GM19372 (cell line): ENCODE results near the gene EIF4ENIF1.
A peak's percentile ranks its signal among the peaks of the same experiment; 100 is the strongest.
"Not testable (repeated sequence)": the region's sequence is repeated elsewhere in the genome, so short reads cannot be mapped to it uniquely, and the experiment has no call there.

ENCODE experiments used
- ATAC-seq: cut with Tn5 transposase; IDR thresholded peaks from one replicate; pipeline ENCODE4 v1.9.1; 2021; ENCODE audit warnings: mild to moderate bottlenecking, low read depth, moderate library complexity; ENCODE audit not compliant: unreplicated experiment

EIF4ENIF1 gene

DNA sequence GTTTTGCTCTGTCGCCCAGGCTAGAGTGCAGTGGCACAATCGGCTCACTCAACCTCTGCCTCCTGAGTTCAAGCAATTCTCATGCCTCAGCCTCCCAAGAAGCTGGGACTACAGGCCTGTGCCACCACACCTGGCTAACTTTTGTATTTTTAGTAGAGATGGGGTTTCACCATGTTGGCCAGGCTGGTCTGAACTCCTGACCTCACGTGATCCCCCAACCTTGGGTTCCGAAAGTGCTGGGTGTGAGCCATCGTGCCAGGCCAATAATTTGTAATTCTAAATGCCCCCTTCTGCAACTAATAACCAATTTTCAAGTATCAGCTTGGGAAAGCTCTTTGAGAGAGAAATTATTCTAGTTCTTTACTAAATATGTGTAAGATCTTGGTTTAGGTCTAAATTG is 3.7 kb upstream of the EIF4ENIF1 start:
- not testable (repeated sequence) for ATAC-seq

DNA sequence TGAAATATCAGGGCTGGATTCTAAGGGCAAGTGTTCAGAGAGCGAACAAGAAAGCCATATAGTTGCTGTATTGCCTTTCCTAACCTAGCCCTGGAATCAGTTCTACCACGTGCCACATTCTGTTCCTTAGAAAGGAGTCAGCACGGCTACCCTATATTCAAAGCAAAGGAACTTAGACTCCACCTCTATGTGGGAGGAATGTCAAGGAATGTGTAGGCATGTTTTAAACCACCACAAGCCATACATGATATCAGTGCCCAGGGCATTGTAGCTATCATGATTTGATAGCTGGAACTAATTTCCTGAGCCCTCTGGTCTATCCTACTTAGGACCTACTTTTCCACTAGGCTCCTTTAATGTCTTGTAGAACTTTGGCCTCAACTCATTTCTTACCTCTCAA is 2.5 kb upstream of the EIF4ENIF1 start:
- ATAC-seq: no peak

DNA sequence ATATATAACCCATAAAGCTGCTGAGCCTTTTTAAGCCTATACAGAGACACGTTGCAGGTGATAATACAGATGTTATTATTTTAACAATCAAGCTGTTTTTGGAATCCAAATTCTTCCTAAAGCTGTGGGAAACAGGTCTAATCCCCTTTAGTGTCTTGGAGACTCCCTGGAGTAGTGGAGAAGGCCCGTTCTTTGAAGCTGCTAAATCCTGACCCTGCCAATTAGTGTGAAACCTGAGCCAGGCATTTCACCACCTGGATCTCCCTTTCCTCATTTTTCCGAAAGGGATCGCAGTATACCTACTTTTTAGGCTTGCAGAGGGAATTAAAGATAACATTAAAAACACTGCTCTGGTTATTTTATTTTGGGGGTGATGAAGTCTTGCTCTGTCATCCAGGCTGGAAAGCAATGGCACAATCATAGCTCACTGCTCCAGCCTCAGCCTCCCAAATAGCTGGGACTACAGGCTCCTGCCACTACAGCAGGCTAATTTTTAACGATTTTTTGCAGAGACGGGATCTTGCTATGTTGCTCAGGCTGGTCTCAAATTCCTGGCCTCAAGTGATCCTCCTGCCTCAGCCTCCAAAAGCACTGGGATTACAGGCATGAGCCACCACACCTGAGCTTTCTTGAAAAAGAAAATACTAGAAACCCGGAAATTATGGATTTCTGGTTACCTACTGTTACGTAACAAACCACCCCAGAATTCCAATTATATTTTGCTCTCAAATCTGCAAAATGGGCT is 1.7 kb upstream of the EIF4ENIF1 start:
- no peak for ATAC-seq

DNA sequence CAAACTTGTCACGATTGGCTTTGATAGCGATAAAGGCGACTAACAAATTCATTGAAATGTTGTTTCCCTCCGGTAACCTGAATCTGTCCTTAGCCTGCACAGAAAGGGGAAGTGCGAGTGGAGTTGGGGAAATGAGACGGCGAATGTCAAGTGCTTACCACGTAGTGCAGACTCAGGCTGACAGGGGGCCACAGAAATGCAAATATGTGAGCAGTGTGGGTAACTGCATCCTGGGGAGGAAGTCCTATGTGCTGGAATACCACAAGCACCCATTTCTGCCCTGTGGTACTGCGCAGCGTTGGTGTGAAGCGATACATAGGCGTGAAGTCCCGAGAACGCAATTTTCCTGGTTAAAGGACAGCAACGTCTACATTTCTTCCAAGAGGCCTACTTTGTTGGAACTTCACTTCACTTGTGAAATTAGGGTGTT is 869 bp upstream of the EIF4ENIF1 start:
- peak; percentile 48 for ATAC-seq

DNA sequence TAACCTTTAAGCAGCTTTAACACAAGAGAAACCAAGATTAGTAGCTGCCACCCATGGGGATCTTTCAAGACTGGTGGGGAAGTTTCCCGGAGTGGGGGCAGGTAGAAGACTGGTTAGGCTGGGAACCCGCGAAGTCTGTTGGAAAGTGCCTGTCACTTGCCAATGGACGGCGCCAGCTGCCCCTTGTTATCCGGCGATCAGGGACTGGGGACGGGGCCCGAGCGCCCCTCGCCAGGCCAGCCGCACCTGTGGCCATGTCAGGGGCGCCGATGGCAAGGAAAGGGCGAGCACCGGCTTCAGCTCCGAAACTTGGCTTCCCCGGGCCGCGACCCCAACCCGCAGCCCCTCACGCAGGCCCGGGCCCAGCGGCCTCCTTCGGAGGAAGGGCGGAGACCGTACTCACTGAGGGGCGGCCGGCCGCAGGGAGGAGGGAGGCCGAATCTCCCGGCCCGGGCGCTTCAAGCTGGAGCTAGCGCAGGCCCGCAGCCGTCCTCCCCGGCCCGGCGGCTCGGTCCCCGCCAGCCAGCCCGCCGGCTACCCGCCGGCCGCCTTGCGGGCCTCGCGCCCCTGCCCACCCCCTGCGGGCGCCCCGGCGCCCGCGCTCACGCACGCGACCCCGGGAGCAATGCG is 539 bp downstream of the EIF4ENIF1 start:
- peak; percentile 19 for ATAC-seq

DNA sequence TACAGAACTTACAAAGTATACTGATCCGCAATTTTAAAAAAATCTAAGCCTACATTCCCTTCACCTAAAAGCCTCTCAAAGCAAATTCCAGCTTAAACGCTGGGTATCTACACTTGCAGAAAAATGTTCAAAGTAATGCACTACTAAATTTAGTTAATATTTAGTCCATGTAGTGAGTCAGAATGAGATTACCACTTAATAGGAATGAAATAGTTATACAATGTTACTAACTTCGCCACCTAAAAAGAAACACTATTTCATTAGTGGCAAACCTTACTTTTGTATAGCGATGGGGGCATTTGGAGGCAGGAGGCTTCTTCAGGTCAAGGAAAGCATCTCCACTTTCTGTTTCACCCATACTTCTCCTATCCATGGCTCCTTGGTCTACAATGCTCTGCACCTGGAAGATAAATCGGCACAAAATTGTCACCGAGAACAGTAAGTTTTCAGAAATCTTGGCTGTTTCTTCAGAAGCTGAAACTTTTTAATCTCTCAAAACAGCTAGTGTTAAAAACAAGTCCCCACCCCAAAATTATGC is 1.2 kb downstream of the EIF4ENIF1 start:
- no peak for ATAC-seq

DNA sequence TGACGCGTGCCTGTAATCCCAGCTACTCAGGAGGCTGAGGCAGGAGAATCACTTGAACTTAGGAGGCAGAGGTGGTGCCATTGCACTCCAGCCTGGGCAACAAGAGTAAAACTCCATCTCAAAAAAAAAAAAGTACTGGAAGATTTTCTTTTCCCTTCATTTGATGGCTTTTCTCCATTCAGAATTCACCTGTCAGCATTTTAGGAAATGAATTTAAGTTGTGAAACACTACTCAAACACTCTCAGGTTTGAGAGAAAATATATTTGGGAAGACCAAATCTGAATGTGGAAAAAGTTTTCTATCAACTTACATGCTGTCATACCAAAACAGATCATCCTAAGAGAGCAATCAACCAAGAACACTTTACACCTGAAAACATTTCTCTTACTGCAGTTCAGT is 2.7 kb downstream of the EIF4ENIF1 start:
- no peak for ATAC-seq

DNA sequence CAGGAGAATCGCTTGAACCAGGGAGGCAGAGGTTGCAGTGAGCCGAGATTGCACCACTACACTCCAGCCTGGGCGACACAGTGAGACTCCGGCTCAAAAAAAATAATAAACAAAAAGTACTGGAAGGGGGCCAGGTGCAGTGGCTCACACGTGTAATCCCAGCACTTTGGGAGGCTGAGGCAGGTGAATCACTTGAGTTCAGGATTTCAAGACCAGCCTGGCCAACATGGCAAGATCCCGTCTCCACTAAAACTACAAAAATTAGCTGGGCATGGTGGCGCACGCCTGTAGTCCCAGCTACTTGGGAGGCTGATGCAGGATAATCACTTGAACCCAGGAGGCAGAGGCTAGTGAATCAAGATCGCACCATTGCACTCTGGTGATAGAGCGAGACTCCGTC is 3.3 kb downstream of the EIF4ENIF1 start:
- ATAC-seq: not testable (repeated sequence)

DNA sequence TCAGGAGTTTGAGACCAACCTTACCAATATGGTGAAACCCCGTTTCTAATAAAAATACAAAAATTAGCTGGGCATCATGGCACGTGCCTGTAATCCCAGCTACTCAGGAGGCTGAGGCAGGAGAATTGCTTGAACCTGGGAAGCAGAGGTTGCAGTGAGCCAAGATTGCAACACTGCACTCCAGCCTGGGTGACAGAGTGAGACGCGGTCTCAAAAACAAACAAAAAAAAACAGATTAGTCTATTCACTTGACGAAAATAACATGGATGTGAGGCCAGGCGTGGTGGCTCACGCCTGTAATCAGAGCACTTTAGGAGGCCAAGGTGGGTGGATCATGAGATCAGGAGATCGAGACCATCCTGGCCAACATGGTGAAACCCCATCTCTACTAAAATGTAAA is 7.2 kb downstream of the EIF4ENIF1 start:
- ATAC-seq: not testable (repeated sequence)

DNA sequence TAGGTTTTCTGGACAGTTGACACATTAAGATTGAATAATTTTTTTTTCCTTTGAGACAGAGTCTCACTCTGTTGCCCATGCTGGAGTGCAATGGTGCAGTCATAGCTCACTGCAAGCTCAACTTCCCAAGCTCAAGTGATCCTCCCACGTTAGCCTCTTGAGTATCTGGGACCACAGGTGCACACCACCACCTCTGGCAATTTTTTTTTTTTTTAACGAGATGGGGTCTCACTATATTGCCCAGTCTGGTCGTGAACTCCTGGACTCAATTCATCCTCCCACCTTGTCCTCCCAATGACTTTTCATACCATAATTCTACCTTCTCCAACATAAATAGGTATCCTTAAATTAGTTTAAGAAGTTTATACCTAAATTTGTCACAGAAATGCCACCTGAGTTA is 8.5 kb downstream of the EIF4ENIF1 start:
- no peak for ATAC-seq

DNA sequence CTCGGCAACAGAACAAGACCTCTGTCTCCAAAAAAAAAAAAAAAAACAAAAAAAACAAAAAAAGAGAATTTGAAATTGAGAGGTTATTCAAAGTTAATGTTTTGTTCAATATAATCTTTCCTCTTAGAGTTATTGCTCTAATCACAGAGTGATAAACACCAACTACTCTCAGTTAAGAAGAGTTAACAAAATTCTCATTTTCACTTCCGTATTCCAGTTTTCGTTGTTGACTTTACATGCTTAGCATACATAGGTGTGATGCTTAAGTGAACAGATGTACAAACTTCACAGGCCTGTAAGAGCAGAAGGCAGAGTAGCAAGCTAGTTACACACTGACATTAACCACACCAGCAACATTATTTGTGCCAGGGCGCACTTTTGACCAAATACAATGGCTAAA is 12.3 kb downstream of the EIF4ENIF1 start:
- ATAC-seq: peak; percentile 57

DNA sequence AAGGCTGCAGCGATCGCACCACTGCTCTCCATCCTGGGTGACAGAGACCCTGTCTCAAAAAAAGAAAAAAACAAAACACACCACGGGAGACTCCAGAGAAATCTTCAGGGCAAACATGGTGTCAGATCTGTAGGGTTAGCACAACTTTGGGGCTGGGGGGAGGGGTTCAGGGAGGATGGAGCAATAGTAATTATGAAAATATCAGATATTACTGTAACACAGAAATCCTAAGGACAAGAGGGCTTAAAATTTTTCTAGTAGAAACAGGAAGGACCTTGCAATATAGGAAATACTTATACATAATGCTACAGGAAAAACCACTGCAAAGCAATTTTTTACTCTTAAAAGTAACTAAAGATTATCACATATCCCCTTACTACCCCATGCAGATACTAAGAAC is 13.8 kb downstream of the EIF4ENIF1 start:
- ATAC-seq: no peak

DNA sequence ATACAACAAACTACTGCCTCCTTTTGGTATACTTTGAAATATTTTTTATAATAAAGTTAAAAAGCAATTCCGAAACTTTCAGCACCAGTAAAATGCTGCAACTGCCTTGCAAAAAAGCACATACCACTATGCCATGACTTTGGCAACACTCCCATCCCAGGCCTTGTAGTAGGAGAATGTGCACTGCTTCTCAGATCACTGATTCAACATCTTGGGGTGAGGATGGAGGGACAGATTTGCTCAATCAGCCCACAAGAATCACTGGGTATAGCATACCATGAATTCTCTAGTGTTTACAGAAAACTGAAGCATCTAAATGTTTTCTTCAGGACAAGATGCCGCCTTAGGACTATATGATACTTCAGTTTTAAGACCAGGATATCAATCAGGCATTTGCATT is 14.9 kb downstream of the EIF4ENIF1 start:
- ATAC-seq: no peak

DNA sequence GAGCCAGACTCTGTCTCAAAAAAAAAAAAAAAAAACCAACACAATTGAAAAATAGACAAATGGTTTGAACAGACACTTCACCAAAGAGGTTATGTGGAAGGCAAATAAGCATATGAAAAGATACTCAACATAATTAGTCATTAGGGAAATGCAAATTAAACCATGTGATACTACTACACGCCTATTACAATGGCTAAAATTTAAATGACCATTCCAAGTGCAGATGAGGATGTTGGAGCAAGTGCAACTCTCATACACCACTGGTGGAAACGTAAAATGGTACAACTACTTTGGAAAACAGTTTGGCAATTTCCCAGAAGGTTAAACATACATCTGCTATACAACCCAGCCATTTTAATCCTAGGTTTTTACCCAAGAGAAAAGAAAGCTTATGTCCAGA is 24.3 kb downstream of the EIF4ENIF1 start:
- ATAC-seq: no peak

DNA sequence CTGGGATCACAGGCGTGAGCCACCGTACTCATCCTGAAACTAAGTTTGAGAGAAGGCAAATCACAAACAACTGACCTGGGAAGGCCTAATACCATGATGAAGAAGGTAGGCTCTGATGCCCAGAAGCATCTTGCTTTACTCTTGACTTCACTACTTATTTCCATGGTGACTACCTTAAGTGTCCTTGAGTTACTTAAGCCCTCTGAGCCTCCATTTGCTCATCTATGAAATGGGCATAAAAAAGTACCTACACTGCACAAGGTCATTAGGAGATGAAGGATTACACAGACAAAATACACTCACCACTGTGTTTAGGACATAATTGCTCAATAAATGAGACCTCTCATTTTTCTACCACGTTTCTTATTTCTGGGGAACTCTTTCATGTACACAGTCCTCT is 27.9 kb downstream of the EIF4ENIF1 start:
- no peak for ATAC-seq

DNA sequence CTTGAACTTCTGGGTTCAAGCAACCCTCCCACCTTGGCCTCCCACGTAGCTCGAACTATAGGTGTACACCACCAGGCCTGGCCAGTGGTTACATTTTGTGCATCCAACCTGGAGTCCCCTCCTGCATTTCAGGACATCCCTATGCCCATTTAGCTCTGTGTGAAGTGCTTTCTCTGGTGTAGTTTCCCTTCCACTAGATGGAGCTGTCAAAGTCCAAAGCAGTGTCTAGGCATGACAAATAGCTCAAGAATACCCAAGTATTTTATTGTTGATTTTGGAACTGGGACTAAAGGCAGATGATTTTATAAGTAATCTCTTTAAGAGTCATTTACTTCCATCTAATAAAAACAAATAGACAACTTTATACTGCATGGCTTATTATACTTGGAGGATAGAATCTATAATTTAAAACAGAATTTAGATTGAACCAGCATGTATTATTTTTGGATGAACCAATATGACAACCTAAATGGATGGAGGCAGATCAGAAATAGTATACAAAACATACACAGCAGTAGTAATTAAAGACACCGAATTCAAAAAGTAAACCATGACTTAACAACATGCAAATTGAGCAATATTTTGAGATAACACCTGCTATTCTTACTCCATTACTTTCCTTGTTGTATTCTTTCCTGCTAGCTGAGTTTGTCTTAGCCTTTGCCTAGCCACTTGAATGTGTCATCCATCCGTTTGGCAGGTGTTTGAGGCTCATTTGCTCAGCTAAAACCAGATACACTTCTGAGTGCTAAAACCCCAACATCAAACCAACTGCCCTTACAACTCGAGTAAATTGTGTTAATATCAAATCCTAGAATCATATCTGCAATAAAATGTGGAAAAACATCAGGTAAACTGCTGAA is 37.7 kb downstream of the EIF4ENIF1 start:
- ATAC-seq: no peak

DNA sequence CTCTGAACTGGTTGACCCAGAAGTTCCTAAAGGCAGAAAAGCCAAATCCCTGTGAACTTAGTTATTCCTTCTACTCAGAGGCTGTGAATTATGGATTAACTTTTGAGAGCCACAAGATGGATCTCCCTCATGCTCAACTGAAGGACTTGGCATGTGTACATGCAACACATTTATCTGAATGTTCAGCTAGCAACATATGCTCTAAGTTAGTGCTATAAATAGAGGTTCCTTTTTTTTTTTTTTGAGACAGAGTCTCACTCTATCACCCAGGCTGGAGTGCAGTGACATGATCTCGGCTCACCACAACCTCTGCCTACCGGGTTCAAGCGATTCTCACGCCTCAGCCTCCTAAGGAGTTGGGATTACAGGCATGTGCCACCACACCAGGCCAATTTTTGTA is 40.1 kb downstream of the EIF4ENIF1 start:
- ATAC-seq: no peak

DNA sequence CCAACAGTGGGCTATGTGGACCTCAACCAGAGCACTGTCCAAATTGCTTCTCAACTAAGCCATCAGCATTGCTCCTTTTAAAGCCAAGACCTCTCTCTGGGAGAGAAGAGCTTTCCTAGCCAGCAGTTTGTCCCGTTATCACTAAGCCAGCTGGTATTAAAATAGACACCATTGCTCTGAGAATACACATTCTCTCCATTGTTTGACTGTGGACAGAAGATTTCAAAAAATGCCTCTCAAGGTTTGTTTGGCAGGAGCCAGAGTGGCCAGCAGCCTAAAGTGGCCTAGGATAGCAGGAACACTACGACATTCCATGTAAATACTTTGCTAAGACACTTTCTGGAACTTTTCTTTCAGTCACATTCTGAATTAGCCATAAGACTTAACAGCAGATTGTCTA is 41.3 kb downstream of the EIF4ENIF1 start:
- ATAC-seq: no peak

DNA sequence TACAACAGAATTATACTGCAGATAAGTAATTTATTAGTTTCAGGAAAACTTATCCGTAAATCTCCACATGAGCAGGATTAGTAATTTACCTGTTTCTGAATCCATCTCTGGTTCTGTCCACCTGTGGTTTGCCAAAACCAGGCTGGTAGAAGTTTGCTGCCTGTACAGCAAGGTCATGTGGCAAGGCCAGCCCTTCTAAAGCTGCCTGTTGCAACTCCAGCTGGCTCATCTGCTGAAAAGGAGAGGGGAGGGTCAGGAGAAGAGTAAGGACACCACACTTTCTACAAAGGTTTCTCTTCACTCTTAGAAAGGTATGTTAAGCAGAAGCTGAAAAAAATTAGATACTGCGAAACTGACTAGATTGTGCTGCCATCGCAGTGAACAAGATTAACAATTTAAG is 42.3 kb downstream of the EIF4ENIF1 start:
- no peak for ATAC-seq

DNA sequence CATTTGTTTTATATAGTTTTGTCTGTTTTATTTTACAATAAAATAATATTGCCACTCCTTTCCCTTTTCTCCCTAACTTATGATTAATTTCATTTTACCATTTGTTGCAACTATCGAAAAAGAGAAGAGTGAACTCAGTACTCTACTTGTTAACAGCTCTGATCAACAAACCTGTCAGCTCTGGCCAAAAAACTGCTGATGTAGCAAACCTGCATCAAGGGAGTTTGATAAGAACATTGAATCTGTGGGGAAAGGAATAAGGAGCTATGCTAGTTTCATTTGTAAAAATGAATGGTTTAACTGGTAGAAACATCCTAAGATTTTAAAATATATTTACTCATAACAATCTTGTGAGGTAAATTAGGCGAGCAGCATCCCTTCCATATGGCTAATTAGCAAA is 42.9 kb downstream of the EIF4ENIF1 start:
- no peak for ATAC-seq

DNA sequence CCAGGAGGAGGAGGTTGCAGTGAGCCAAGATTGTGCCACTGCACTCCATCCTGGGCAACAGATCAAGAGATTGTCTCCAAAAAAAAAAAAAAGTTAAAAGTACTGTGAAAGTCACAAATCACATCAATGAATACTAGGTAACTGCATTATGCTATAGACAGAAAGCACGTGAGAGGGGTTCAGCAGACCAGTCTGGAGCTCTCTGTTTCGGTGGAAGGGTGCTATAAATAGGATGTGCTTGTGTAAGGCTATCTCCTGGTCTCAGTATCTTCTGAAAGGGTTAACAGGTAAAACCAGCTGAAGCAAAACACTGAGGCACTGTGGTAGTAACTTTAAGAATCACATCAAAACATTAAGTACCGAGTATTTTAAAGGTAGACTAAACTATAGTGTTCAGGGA is 43.4 kb downstream of the EIF4ENIF1 start:
- ATAC-seq: no peak
